ENCODE results near the gene DSCAM.
"Not testable (repeated sequence)": the region's sequence is repeated elsewhere in the genome, so short reads cannot be mapped to it uniquely, and the experiment has no call there.

Gene DSCAM, protein sequence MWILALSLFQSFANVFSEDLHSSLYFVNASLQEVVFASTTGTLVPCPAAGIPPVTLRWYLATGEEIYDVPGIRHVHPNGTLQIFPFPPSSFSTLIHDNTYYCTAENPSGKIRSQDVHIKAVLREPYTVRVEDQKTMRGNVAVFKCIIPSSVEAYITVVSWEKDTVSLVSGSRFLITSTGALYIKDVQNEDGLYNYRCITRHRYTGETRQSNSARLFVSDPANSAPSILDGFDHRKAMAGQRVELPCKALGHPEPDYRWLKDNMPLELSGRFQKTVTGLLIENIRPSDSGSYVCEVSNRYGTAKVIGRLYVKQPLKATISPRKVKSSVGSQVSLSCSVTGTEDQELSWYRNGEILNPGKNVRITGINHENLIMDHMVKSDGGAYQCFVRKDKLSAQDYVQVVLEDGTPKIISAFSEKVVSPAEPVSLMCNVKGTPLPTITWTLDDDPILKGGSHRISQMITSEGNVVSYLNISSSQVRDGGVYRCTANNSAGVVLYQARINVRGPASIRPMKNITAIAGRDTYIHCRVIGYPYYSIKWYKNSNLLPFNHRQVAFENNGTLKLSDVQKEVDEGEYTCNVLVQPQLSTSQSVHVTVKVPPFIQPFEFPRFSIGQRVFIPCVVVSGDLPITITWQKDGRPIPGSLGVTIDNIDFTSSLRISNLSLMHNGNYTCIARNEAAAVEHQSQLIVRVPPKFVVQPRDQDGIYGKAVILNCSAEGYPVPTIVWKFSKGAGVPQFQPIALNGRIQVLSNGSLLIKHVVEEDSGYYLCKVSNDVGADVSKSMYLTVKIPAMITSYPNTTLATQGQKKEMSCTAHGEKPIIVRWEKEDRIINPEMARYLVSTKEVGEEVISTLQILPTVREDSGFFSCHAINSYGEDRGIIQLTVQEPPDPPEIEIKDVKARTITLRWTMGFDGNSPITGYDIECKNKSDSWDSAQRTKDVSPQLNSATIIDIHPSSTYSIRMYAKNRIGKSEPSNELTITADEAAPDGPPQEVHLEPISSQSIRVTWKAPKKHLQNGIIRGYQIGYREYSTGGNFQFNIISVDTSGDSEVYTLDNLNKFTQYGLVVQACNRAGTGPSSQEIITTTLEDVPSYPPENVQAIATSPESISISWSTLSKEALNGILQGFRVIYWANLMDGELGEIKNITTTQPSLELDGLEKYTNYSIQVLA (N-terminal part only)

GRCh38 chr21:40846587-40847411 is at the start of gene DSCAM:
TSS of gene DSCAM (minus strand) at chr21:40847158. CDS start at chr21:40846661, 497 bp downstream.
- peak; percentile 24 for DNase-seq (ENCODE audit: low read depth)

- not testable (repeated sequence) for DNase-seq (ENCODE audit: low read depth)
Measured at GRCh38 chr21:40895697-40896096, 48.7 kb upstream of the DSCAM start.

GRCh38 chr21:40886931-40887330 is 40.0 kb upstream of the DSCAM start:
- no peak for DNase-seq (ENCODE audit: low read depth)

DNA sequence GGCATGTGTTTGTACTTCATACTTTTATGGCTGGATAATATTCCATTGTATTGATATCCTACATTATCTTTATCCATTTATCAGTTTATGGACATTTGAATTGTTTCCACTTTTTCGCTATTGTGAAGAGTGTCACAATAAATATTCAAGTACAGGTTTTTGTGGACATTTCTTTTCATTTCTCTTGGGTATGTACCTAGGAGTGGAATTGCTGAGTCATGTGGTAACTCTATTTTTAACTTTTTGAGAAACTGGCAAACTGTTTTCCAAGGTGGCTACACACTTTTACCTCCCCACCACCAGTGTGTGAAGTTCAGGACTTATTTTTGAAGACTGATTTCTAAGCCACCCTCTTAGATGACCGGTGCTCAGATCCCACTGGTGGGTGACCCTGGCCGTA is 39.0 kb upstream of the DSCAM start:
- no peak for DNase-seq (ENCODE audit: low read depth)

GRCh38 chr21:40882192-40882915 is 35.4 kb upstream of the DSCAM start:
- peak; percentile 3 for DNase-seq (ENCODE audit: low read depth)

GRCh38 chr21:40881767-40882166 is 34.8 kb upstream of the DSCAM start:
- DNase-seq (ENCODE audit: low read depth) = no peak

DNA sequence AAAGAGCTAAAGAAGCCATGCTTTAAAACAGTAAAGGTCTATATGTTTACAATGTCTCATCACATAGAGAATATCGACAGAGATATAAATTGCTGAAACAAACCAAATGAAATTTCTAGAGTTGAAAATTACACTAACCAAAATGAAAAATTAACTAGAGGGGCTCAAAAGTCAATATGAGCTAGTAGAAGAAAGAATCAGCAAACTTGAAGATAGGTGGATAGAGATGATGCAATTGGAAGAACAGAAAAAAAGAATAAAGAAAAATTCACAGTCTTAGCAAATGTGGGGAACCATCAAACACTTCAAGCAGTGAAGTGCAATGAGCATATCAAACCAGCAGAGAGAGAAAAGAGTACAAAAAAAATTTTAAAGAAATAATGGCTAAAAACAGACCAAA is 24.1 kb upstream of the DSCAM start:
- no peak for DNase-seq (ENCODE audit: low read depth)

- no peak for DNase-seq (ENCODE audit: low read depth)
Measured at GRCh38 chr21:40863839-40864238, 16.9 kb upstream of the DSCAM start.

- DNase-seq (ENCODE audit: low read depth) = no peak
Measured at GRCh38 chr21:40858517-40858916, 11.6 kb upstream of the DSCAM start.

DNA sequence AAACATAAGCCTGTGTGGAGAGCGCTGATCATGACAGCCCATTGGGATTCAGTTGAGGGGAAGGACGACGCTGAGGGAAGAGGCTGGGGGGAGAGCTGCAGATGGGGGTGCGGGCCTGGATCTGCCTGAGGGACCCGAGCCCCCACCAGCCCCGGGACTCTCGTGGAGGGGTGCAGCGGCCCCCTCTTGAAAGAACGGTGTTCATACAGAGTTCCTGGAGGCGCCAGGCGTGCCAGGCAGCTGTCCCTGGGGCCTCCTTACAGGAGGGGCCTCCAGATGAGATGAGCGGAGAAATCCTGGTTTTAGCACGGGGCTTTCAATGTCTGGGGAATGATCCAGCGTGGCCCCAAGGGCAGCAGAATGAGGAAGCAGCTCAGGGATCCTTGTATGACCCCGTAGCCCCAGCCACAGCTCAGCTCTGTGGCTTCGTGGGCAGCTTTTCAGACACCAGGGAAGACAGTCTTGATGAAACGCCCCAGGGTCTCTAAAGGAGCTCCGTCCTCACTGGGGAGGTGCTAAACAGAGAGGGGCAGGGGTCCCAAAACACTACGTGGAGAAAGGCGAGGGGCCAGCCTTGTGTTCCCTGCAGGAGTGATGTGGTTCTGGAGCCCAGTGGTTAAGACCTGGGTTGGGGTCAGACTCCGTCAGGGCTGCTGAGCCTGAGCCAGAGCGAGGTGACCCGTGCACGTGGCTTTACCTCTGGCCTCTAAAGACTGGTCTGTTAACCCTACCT is 7.2 kb upstream of the DSCAM start:
- no peak for DNase-seq (ENCODE audit: low read depth)

DNA sequence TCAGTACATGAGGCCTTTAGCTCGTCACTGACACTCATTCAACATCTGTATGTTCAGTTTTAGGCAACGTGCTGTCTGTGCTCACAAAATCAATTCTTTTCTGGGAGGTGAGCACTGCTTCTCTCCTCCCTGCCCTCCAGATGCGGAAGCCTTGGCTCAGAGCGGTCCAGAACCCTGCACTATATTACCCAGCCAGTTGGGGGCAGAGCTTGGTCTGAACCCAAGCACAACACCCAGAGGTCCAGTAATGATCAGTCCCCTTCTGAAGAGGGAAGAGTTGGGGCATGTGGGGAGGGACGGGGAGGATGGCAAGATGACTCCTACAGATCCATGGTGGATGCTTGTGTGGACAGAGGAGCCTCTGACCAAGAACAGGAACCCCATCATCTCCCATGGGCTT is 5.6 kb upstream of the DSCAM start:
- DNase-seq (ENCODE audit: low read depth) = no peak

- no peak for DNase-seq (ENCODE audit: low read depth)
Measured at GRCh38 chr21:40851749-40852148, 4.8 kb upstream of the DSCAM start.

- no peak for DNase-seq (ENCODE audit: low read depth)
Measured at GRCh38 chr21:40850071-40850470, 3.1 kb upstream of the DSCAM start.

- no peak for DNase-seq (ENCODE audit: low read depth)
Measured at GRCh38 chr21:40847951-40848350, 993 bp upstream of the DSCAM start.

- no peak for DNase-seq (ENCODE audit: low read depth)
Measured at GRCh38 chr21:40846103-40846502, 855 bp downstream of the DSCAM start.

- DNase-seq (ENCODE audit: low read depth) = peak; percentile 59
Measured at GRCh38 chr21:40845441-40845995, 1.4 kb downstream of the DSCAM start.

DNA sequence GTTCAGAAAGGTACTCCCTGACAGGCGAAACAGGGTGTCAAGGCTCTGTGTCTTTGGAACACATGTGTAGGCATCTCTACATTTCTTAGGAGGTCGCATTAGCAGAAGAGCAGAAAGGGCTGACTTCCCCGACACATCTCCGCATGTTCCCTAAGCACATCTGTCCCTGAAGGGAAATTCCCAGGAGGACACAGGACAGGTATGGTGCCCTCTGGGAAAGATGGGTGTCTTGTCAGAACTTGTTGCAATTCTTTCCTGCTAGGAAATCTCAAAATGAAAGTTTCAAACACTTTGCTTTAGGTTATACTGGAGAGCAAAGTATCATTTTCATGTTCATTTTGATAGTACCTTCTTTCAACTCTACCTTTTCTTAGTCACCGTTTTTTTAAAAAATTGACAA is 2.0 kb downstream of the DSCAM start:
- no peak for DNase-seq (ENCODE audit: low read depth)

GRCh38 chr21:40842197-40842552 is 4.8 kb downstream of the DSCAM start:
- DNase-seq (ENCODE audit: low read depth) = no peak

- peak; percentile 53 for DNase-seq (ENCODE audit: low read depth)
Measured at GRCh38 chr21:40841524-40842196, 5.3 kb downstream of the DSCAM start.
